ENCODE results near the gene KCNN3.

The KCNN3 gene

DNA sequence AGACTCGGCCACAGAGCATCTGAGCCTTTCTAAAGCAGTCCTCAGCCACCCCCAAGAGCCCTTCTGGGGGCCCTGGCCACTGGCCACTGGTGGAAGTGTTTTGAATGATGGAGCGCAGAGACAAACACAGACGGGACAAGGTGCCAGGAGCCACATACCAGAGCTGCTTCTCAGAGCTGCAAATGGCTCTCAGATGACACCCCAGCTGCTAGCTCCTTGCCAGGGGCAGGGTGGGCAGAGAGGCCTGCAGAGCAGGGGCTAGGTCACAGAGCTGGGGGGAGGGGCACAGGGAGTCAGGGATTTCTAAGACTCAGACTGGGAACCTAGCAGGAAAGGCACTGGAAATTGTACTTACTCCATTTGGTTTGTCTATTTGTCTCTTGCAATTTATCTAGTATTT is 30.4 kb downstream of the KCNN3 start:
- no peak for DNase-seq

GRCh38 chr1:154838988-154839387 is 31.1 kb downstream of the KCNN3 start:
- no peak for DNase-seq

DNA sequence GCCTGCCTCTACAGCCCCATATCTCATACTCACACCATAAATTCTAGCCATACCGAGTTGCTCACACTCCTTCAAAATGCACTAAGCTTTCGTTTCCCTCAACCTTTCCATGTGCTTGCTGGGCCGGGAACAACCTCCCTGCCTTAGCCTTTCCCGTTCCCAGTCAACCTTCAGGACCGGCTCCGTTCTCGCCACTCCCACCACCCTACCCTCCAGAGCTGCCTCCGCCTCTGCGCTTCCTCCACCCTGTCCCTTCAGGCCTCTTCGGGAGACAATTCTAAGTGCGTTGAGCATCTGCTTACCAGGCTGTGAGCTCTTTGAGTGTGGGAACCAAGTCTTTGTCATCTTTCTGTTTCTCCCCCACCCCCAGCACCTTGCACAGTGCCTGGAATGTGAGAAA is 31.6 kb downstream of the KCNN3 start:
- no peak for DNase-seq

GRCh38 chr1:154837672-154838171 is 32.4 kb downstream of the KCNN3 start:
- no peak for DNase-seq

DNA sequence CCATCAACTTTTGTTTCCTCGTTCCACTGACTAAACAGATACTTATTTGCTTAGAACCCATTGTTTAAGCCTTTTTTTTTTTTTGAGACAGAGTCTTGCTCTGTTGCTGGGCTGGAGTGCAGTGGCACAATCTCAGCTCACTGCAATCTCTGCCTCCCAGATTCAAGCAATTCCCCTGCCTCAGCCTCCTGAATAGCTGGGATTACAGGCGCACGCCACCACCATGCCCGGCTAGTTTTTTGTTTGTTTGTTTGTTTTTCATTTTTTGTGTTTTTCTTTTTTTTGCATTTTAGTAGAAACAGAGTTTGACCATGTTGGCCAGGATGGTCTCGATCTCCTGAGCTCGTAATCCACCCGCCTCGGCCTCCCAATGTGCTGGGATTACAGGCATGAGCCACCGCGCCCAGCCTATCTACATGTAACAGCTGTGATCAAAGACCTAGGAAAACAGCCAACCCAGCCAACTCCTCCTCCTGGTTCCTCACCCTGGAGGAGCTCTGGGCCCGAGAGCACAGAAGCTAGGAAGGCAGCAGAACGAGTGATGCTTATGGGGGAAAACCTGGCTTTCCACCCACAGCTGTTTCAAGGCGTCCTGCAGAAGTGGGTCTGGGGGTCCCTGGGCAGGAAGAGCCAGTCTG is 32.9 kb downstream of the KCNN3 start:
- no peak for DNase-seq

DNA sequence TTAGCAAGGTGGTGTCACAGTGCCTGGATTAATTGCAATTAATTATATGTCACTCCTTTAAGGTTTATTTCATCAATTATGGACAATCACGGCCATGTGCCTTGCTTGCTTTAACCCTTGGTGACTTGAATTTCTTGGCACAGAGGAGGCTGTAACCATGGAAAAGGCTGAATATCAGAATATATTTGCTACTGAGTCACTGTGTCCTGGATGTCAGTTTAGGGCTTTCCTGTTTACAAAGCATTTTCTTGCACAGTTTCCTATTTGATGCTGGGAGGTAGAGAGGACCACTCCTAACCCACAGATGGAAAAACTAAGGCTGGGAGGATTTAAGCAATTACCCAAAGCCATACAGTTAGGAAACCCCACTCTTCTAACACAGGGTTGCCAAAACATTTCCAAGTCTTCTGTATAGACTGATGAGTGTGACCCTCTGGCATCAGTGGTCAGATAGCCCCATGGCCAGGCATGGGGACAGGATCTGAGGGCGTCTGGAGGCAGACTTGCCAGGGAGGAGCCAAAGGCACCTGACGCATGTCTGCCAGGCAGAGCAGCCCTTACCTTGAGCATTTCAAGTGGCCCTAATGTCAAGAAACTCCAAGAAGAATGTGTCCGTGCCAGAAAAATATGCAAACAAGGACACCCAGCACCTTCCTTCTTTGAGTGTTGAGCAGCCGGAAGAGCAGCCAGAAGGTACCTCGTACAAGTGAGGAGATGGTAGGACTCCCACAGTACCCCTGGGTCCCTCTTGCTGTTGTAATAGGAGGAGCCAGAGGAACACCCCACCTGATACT is 34.4 kb downstream of the KCNN3 start:
- no peak for DNase-seq

GRCh38 chr1:154833841-154834240 is 36.2 kb downstream of the KCNN3 start:
- DNase-seq, result no peak

- no peak for DNase-seq
Observed at GRCh38 chr1:154833209-154833608, 36.9 kb downstream of the KCNN3 start.

- no peak for DNase-seq
Observed at GRCh38 chr1:154832384-154832783, 37.7 kb downstream of the KCNN3 start.

DNA sequence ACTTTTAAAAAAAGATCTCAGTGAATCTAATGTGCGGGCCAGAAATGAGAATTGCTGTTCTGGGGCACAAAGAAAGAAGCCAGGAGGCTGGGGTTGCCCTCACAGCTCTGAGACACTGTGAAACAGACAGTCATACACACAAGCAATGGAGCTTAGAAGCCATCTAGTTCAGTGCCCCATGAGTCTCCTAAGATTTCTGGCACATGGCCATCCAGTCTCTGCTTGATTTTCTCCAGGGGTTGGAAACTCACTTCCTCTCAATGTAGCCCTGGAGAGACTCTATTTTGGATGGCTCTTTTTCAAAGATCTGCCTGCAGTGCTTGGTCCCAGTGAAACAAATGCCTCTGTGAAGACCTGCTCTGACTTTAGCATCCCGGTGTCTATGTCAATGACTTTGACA is 38.6 kb downstream of the KCNN3 start:
- no peak for DNase-seq

GRCh38 chr1:154829062-154829461 is 41.0 kb downstream of the KCNN3 start:
- no peak for DNase-seq

- no peak for DNase-seq
Observed at GRCh38 chr1:154824179-154825000, 45.7 kb downstream of the KCNN3 start.

DNA sequence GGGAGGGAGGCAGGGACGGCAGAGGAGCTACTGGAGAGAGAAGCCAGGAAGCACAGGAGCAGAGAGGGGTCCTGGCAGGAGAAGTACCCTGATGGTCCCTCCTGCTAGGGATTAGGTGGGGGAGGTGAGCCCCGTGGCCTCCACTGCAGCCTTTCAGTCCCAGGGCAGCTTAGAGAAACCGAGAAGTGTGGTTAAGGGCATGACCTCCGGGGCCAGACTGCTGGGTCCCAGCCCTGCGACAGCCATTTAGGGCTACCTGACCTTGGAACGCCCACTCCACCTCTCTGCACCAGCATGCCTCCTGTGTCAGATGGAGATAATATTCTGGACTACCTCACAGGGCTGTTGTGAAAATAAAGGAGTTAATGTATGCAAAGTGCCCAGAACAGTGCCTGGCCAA is 47.4 kb downstream of the KCNN3 start:
- no peak for DNase-seq

GRCh38 chr1:154822233-154822632 is 47.8 kb downstream of the KCNN3 start:
- DNase-seq, result no peak

GRCh38 chr1:154821083-154821482 is 49.0 kb downstream of the KCNN3 start:
- DNase-seq, result no peak

DNA sequence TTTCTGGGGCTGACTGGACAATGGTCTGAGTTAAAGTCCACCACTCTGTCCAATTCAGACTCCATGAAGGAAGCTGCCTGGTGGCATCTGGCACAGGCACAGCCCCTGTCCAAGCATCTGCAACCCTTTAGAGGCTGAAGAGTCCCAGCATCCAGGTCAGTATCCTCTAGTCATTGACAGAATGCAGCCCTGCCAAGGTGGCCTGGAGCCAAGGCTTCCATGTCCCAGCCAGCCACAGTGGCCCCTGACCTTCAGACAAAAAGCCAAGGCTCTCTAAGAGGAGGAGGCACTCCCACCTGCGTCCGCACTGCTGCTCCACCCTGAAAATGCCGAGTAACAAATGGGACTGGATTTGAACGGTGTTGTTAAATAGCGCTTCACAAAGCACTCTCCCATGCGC is 49.4 kb downstream of the KCNN3 start:
- DNase-seq, result no peak

- DNase-seq, result no peak
Observed at GRCh38 chr1:154819628-154820590, 50.2 kb downstream of the KCNN3 start.

DNA sequence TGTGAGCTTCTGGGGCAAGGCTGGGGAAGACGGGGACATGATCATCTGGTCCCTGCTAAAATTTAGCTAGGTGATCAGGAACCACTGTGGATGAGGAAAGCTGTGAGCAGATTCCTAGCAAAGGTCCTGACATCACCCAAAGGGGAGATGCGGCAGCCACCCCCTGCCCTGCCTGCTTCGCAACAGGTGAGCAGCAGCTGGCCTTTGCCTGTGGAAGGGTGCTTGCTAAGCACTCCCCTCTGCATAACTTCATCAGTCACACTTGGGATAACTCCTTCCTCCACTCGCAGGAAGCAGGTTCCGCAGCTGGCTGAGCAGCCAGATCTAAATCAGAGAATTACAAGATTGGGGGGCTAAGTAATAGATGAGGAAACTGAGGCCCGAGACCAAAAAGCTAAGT is 51.2 kb downstream of the KCNN3 start:
- DNase-seq, result no peak

- DNase-seq, result no peak
Observed at GRCh38 chr1:154816937-154817336, 53.1 kb downstream of the KCNN3 start.

GRCh38 chr1:154816369-154816768 is 53.7 kb downstream of the KCNN3 start:
- DNase-seq, result no peak

DNA sequence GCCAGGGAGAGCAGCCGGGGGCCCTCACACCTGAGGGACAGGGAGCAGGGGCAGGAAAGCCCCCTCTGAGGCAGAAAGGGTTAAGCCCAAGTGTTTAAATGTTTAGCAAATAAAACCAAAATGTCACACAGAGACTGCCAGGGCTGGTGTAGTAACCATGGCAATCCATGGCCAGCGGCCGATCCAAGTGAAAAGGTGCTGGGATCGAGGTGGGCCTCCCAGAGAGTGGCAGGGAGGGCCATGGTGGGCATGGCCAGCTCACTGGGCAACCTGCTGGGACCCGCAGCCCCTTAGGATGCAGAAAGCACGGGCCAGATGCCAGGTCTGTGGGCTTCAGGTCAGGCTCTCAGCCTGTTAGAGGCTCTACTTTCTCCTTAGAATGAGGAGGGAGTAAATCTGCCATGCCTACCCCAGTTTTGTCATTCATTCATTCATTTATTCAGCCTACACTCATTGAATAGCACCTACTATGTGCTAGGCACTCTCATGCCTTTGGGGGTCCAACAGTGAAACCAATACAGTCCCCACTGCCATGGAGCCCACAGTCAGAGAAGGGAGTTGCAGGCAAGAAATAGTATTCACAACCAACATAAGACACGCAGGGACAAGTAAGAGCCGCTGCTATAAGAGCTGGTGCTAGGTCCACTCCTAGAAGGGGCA is 56.1 kb downstream of the KCNN3 start:
- DNase-seq, result no peak

DNA sequence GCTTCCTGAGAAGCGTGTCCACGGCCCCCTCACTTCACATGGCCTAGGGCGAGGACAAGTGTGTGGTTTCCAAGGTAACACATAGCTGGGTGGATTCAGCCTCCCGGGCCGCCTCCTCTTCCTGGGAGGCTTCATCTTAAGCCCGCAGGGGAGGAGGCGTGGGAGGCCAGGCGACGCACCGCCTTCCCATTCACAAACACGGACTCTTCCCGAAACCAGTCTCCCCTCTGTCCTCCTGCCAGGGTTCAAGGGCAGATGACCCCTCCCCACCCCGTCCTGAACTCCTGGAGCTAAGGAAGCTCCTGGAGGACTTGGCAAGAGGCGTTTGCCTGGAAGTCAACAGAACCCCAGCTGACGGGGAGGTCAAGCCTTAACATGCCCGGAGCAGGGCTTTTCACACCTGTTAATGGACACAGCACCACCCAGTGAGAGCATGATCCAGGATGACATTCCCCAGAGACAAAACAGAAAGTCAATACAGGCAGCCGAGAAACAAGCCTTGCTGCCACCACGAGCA is 56.7 kb downstream of the KCNN3 start:
- DNase-seq, result no peak

All from T1000 (cell line).